Measurements from ENCODE around the gene ZBTB42.

Gene ZBTB42

DNA sequence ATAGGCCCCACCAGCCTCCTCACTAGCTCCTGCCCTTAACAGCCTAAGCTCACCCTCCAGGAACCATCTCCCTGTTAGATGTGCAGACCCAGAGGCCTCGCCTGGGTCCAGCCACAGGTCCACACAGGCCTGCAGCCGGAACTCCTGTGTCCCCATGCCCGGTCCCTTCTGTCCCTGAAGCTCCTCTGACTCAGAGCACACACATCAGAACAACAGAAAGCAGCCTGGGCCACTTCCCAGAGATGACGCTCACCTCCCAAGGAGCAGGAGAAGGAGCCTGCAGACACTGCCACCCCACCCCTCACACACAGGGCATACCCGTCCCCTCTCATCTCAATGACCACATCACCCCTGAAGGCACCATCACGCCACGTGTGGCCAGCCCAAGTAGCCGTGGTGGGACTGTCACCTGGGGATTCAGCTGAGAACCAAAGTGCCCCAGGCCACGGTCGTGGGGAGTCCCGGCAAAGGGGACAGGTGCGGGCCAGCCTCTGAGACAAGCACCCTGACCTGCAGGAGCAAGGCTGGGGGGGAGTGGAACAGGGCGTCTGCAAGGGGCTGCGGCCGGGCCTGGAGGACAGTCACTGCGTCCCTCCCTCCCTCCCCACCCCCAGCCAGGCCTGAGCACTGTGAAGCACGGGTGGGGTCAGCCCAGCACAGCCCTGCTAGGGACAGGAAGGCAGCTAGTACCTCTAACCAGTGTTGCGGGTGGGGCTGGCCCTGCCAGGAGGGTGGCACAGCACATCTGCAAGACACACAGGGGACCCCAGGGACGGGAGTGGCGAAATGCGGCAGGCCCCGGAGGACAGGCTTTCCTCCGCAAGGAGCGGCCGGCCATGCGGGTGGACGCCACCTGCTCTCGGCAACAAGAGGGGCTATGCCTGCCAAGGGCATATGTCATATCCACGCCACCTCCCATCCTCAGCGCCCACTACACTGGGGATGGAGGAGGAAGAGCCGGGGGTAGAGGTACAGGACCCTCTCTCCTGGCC lies 10.9 kb upstream of the ZBTB42 start:
- no peak for TF ChIP-seq RAD21 (IDR thresholded peaks at IDR 0.05; ENCODE audit: low read depth)
- TF ChIP-seq, protein P1, sequence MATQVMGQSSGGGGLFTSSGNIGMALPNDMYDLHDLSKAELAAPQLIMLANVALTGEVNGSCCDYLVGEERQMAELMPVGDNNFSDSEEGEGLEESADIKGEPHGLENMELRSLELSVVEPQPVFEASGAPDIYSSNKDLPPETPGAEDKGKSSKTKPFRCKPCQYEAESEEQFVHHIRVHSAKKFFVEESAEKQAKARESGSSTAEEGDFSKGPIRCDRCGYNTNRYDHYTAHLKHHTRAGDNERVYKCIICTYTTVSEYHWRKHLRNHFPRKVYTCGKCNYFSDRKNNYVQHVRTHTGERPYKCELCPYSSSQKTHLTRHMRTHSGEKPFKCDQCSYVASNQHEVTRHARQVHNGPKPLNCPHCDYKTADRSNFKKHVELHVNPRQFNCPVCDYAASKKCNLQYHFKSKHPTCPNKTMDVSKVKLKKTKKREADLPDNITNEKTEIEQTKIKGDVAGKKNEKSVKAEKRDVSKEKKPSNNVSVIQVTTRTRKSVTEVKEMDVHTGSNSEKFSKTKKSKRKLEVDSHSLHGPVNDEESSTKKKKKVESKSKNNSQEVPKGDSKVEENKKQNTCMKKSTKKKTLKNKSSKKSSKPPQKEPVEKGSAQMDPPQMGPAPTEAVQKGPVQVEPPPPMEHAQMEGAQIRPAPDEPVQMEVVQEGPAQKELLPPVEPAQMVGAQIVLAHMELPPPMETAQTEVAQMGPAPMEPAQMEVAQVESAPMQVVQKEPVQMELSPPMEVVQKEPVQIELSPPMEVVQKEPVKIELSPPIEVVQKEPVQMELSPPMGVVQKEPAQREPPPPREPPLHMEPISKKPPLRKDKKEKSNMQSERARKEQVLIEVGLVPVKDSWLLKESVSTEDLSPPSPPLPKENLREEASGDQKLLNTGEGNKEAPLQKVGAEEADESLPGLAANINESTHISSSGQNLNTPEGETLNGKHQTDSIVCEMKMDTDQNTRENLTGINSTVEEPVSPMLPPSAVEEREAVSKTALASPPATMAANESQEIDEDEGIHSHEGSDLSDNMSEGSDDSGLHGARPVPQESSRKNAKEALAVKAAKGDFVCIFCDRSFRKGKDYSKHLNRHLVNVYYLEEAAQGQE (IDR thresholded peaks at IDR 0.05; ENCODE audit: low read depth): no peak
- TF ChIP-seq YY1 (IDR thresholded peaks at IDR 0.05; ENCODE audit: low read depth): no peak
- TF ChIP-seq, protein P2, sequence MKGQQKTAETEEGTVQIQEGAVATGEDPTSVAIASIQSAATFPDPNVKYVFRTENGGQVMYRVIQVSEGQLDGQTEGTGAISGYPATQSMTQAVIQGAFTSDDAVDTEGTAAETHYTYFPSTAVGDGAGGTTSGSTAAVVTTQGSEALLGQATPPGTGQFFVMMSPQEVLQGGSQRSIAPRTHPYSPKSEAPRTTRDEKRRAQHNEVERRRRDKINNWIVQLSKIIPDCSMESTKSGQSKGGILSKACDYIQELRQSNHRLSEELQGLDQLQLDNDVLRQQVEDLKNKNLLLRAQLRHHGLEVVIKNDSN (IDR thresholded peaks at IDR 0.05): no peak
- no peak for TF ChIP-seq EP300 (IDR thresholded peaks at IDR 0.05; ENCODE audit: borderline replicate concordance)
- TF ChIP-seq, protein P3, sequence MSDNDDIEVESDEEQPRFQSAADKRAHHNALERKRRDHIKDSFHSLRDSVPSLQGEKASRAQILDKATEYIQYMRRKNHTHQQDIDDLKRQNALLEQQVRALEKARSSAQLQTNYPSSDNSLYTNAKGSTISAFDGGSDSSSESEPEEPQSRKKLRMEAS (IDR thresholded peaks at IDR 0.05): no peak
- TF ChIP-seq ZBTB7A (IDR thresholded peaks at IDR 0.05; ENCODE audit: low read depth): no peak
- no peak for TF ChIP-seq EGR1 (IDR thresholded peaks at IDR 0.05)
- no peak for TF ChIP-seq TAF1 (IDR thresholded peaks at IDR 0.05; ENCODE audit: low read depth)
- no peak for TF ChIP-seq NFIC (IDR thresholded peaks at IDR 0.05)

DNA sequence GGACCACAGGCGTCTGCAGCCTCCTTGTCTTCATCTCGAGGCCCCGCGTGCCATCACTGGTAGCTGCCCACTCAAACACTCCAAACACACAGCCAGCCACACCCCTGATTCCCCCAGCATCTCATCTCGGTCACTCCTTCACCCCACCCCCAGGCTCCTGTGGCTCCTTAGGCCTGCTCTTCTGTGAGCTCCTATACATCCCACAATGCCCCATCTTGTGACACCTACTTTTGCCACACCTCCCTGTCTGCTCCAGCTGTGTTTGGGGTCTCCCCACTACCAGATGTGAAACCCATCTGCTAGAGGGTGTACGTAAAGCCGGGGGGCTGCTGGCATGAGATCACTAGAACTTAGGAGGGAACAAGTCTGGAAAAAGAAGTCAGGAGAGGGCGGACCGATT lies 9.5 kb upstream of the ZBTB42 start:
- TF ChIP-seq, protein P3 (IDR thresholded peaks at IDR 0.05): no peak
- TF ChIP-seq NFIC (IDR thresholded peaks at IDR 0.05) (no peak), EGR1 (IDR thresholded peaks at IDR 0.05) (no peak), TCF12 (IDR thresholded peaks at IDR 0.05; ENCODE audit: low read depth) (no peak)
- TF ChIP-seq, protein P1 (IDR thresholded peaks at IDR 0.05; ENCODE audit: low read depth): no peak

DNA sequence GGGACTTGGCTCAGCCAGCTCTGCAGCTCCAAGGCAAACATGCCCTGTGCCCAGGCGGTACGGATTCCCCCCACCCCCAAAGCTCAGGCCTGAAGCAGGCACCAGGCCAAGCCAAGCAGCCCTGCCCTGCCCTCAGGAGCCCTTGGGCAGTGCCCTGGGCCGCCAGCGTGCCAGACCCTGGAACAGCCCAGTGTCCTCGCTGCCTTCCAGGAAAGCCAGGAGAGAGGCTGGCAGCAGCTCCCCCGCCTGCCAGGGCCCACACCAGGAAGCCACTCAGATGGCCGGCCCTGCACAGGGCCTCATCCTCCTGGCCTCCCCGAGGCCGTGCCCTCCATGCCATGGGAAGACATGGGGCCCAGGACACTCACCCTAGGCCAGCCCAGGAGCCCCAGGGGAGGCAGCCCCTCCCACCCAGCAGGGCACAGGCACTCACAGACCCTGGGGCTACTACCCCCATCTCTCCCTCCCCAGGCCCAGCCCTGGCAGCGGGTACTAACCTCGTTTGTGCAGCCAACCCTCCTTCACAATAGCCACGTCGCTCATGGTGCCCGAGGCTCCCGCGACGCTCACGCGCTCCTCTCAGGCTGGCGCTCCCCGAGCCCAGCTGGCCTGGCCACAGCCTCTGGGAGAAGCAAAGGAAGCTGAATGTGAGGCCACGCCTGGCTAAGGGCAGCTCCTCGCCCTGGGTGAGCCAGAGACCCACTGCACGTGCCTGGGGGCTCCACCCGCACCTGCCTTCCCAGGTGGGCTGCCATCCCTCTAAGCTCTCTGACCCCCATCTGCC lies 8.6 kb upstream of the ZBTB42 start:
- TF ChIP-seq TEAD4 (IDR thresholded peaks at IDR 0.05): no peak
- no peak for TF ChIP-seq FOXM1 (IDR thresholded peaks at IDR 0.05; ENCODE audit: borderline replicate concordance, low read depth)

DNA sequence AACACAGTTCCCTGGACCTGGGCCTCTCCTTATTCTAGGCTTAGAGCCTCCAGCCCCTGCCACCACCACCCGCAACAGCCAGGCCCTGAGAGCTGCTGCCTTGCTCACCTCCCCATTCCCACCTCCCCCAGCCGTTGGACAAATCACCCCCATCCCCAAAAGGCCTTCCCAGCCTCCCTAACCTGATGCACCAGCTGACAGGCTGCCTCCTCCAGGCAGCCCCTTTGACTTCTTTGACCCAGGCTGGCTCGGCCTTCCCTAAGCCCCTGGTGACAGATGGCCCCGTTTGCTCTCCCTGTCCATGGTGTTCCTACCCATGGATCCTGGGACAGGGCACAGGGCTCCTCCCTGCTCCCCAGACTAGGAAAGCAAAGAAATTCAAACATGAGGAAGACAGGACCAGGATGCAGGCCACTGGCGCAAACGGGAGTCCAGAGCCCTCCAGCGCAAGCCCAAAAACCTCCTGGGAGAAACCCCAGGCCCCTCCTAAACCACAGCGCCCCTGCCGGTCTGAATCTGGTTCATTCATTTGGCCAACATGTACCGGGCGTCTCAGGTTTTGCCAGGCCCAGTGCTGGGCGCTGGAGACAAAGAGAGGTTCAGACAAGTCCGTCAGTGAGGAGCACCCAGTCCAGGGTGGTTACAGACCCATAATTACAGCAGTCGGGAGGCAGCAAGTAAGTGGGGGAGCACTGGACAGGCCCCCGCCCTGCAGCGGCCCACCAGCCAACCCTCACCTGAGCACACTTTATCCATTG lies 7.8 kb upstream of the ZBTB42 start:
- TF ChIP-seq, protein P3 (IDR thresholded peaks at IDR 0.05): no peak
- TF ChIP-seq CREB1 (IDR thresholded peaks at IDR 0.05; ENCODE audit: low read depth) (no peak), ZBTB7A (IDR thresholded peaks at IDR 0.05; ENCODE audit: low read depth) (no peak), RAD21 (IDR thresholded peaks at IDR 0.05; ENCODE audit: low read depth) (no peak), NFIC (IDR thresholded peaks at IDR 0.05) (no peak), TCF12 (IDR thresholded peaks at IDR 0.05; ENCODE audit: low read depth) (no peak), TEAD4 (IDR thresholded peaks at IDR 0.05) (no peak), FOXM1 (IDR thresholded peaks at IDR 0.05; ENCODE audit: borderline replicate concordance, low read depth) (no peak), CEBPB (IDR thresholded peaks at IDR 0.05) (no peak), YY1 (IDR thresholded peaks at IDR 0.05; ENCODE audit: low read depth) (no peak), TAF1 (IDR thresholded peaks at IDR 0.05; ENCODE audit: low read depth) (no peak), EGR1 (IDR thresholded peaks at IDR 0.05) (no peak), EP300 (IDR thresholded peaks at IDR 0.05; ENCODE audit: borderline replicate concordance) (no peak)
- TF ChIP-seq, protein P2 (IDR thresholded peaks at IDR 0.05): no peak
- TF ChIP-seq, protein P1 (IDR thresholded peaks at IDR 0.05; ENCODE audit: low read depth): no peak

All from Ishikawa (cell line).